Endodermal cell (in vitro differentiated cells): Measurements from ENCODE around the gene GRID1. TPM values are rescaled to one million over a fixed set of nuclear protein-coding genes. Genes with fewer than 3 reads are reported as not detected.

ENCODE experiments used
- DNase-seq: peaks from one replicate; pipeline ENCODE4 v3.0.0-alpha.2; 2017
- H3K27ac ChIP-seq: 2 replicates; pipeline ENCODE4 v1.5.1; 2013; ENCODE audit warnings: mild to moderate bottlenecking, low read depth, low read length, moderate library complexity
- H3K27me3 ChIP-seq: 2 replicates; pipeline ENCODE4 v1.6.1; 2013; ENCODE audit warnings: mild to moderate bottlenecking, low read length, moderate library complexity; ENCODE audit not compliant: insufficient read depth, control insufficient read depth, poor library complexity, severe bottlenecking
- H3K36me3 ChIP-seq: 2 replicates; pipeline ENCODE4 v1.7.0; 2013; ENCODE audit warnings: mild to moderate bottlenecking, low read length, moderate library complexity; ENCODE audit not compliant: control insufficient read depth, insufficient read depth
- H3K4me1 ChIP-seq: one replicate; pipeline ENCODE4 v1.7.0; 2013; ENCODE audit warnings: low read length; ENCODE audit not compliant: control insufficient read depth, insufficient read depth
- H3K4me3 ChIP-seq: 2 replicates; pipeline ENCODE4 v1.5.1; 2013; ENCODE audit warnings: mild to moderate bottlenecking, low read length, moderate library complexity
- H3K9ac ChIP-seq: 2 replicates; pipeline ENCODE4 v1.6.1; 2013; ENCODE audit warnings: mild to moderate bottlenecking, low read length, moderate library complexity; ENCODE audit not compliant: poor library complexity, severe bottlenecking; ENCODE audit errors: extremely low read depth
- H3K9me3 ChIP-seq: 2 replicates; pipeline ENCODE4 v1.6.1; 2013; ENCODE audit warnings: mild to moderate bottlenecking, low read length, moderate library complexity; ENCODE audit not compliant: control insufficient read depth
- H3K27ac Mint-ChIP-seq: 2 replicates; pipeline ENCODE4 v1.8.0; 2020; ENCODE audit warnings: mixed read lengths
- H3K27me3 Mint-ChIP-seq: 2 replicates; pipeline ENCODE4 v1.8.0; 2021; ENCODE audit warnings: mild to moderate bottlenecking, mixed read lengths; ENCODE audit not compliant: insufficient read depth
- H3K36me3 Mint-ChIP-seq: 2 replicates; pipeline ENCODE4 v1.8.0; 2020; ENCODE audit warnings: low read depth, mixed read lengths
- H3K4me1 Mint-ChIP-seq: 2 replicates; pipeline ENCODE4 v1.8.0; 2020; ENCODE audit warnings: mixed read lengths
- H3K4me3 Mint-ChIP-seq: 2 replicates; pipeline ENCODE4 v1.8.0; 2020; ENCODE audit warnings: mild to moderate bottlenecking, moderate library complexity, mixed read lengths
- H3K9me3 Mint-ChIP-seq: 2 replicates; pipeline ENCODE4 v1.8.0; 2020; ENCODE audit warnings: mild to moderate bottlenecking, mixed read lengths
- WGBS, 2 experiments: methylation state at CpG; one replicate each; pipeline versions ENCODE4 v1.1.5 to v1.1.7; 2013; ENCODE audit warnings: missing lambda C conversion rate in 2 of 2, mixed read lengths in 1 of 2; ENCODE audit not compliant: insufficient coverage in 1 of 2, insufficient read length in 1 of 2; 5-methylcytosine and 5-hydroxymethylcytosine counted together
- total RNA-seq, 2 donors: library from RNA; stranded (reverse); fragmentation: NEBNext Ultra II Directional in 1 of 2; extraction: Animal tissue kit (Norgen Biotek cat#: 25700) in 1 of 2; gene quantifications; 2 replicates in 1 of 2; 3 replicates in 1 of 2; pipeline ENCODE4 v1.2.1, GENCODE V29; 2021
- TF ChIP-seq, protein P1 (sequence below): fragments of 200-600 bp; sonication (generic); conservative IDR thresholded peaks from 2 replicates; pipeline ENCODE4 v1.5.0; 2021; ENCODE audit warnings: antibody characterized with exemption, mild to moderate bottlenecking

Gene GRID1
- total RNA-seq, 2 donors from 2014 or later, result 0.13 to 0.53 TPM

DNA sequence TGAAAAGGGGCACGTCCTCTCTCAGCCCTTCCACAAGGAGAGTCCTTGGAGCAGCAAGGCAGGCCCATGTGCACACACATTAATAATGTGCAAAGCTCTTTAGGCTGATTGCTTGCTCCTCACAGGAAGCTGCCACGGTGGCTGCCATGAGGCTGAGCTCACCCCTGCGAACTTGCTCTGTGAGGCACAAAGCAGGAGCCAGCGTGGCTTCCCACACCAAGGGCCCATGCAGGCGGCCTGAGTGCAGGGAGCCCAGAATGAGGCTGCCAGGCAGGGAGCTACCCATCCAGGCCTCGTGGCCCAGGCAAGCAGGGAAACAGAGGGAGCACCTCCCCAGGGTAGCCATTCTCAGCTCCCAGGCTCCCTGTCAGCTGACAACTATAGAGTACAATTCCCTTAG is 242.9 kb downstream of the GRID1 start:
- H3K9me3 ChIP-seq, result no peaks in the 10 kb centered on the region
- 42 to 73% methylated on average over 2 to 6 of the region's 6 CpGs for WGBS, 2 experiments
- no peak overlapping the region for H3K27ac ChIP-seq
- no peak overlapping the region for H3K27ac Mint-ChIP-seq
- H3K9me3 Mint-ChIP-seq, result no peaks in the 10 kb centered on the region
- H3K4me3 ChIP-seq, result no peak overlapping the region
- H3K36me3 Mint-ChIP-seq, result no peaks in the 10 kb centered on the region
- H3K4me1 ChIP-seq, result no peaks in the 10 kb centered on the region
- TF ChIP-seq, protein P1, sequence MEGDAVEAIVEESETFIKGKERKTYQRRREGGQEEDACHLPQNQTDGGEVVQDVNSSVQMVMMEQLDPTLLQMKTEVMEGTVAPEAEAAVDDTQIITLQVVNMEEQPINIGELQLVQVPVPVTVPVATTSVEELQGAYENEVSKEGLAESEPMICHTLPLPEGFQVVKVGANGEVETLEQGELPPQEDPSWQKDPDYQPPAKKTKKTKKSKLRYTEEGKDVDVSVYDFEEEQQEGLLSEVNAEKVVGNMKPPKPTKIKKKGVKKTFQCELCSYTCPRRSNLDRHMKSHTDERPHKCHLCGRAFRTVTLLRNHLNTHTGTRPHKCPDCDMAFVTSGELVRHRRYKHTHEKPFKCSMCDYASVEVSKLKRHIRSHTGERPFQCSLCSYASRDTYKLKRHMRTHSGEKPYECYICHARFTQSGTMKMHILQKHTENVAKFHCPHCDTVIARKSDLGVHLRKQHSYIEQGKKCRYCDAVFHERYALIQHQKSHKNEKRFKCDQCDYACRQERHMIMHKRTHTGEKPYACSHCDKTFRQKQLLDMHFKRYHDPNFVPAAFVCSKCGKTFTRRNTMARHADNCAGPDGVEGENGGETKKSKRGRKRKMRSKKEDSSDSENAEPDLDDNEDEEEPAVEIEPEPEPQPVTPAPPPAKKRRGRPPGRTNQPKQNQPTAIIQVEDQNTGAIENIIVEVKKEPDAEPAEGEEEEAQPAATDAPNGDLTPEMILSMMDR, result no peak
- no peaks in the 10 kb centered on the region for H3K36me3 ChIP-seq
- DNase-seq, result no peak
- no peaks in the 10 kb centered on the region for H3K27me3 Mint-ChIP-seq
- no peaks in the 10 kb centered on the region for H3K4me1 Mint-ChIP-seq
- no peak overlapping the region for H3K9ac ChIP-seq
- H3K4me3 Mint-ChIP-seq, result no peak overlapping the region
- peaks cover 5% of the 10 kb centered on the region for H3K27me3 ChIP-seq

DNA sequence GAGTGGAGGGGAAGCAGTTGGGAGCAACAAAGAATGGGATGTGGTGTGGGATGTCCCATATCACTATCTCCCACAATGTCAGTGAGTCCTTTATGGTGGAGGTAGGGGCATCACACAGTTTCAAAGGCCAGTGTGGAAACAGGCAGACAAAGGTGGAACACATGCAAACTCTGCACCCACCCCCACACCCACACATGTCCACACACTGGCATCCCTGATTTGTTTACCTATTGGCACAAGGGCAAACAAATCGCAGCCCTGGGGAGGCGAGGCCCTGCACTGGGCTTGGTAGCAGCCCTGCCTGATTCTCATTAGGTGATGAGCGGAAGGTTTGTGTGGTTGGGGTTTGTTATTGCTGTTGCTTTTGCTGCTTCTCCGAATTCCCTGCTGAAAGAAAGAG is 243.3 kb downstream of the GRID1 start:
- no peak overlapping the region for H3K9ac ChIP-seq
- no peaks in the 10 kb centered on the region for H3K9me3 ChIP-seq
- Mint-ChIP-seq H3K27ac (no peak overlapping the region), H3K9me3 (no peaks in the 10 kb centered on the region), H3K27me3 (no peaks in the 10 kb centered on the region), H3K4me1 (no peaks in the 10 kb centered on the region), H3K4me3 (no peak overlapping the region), H3K36me3 (no peaks in the 10 kb centered on the region)
- 89% methylated on average over 4 of the region's 4 CpGs; no CpG with 5 or more reads in 1 of the 2 experiments for WGBS, 2 experiments
- no peaks in the 10 kb centered on the region for H3K4me1 ChIP-seq
- no peaks in the 10 kb centered on the region for H3K36me3 ChIP-seq
- TF ChIP-seq, protein P1, result no peak
- no peak overlapping the region for H3K27ac ChIP-seq
- H3K27me3 ChIP-seq, result peaks cover 5% of the 10 kb centered on the region
- no peak for DNase-seq
- H3K4me3 ChIP-seq, result no peak overlapping the region

DNA sequence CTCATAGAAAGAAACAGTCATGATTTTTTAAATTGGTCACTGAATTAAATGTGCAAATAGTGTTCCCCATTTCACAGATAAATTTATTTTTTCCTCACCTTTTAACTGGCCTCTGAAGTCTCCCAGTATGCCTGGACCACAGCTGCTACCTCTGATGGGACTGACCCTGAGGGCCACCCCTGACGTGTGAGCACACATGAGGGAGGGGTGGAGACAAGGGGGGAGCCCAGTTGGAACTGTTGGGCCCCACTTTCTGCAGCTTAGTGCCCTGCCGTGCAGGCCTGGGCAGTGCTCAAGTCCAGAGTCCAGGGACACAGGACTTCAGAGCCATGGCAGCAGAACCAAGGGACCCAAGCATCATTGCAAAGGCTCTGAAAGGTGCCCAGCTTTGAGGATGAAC is 243.9 kb downstream of the GRID1 start:
- Histone ChIP-seq H3K36me3 (no peaks in the 10 kb centered on the region), H3K27me3 (peaks cover 5% of the 10 kb centered on the region), H3K4me1 (no peaks in the 10 kb centered on the region), H3K9ac (no peak overlapping the region), H3K4me3 (no peak overlapping the region), H3K27ac (no peak overlapping the region), H3K9me3 (no peaks in the 10 kb centered on the region)
- TF ChIP-seq, protein P1, result no peak
- no peaks in the 10 kb centered on the region for H3K27me3 Mint-ChIP-seq
- 86 to 100% methylated on average over 1 to 2 of the region's 2 CpGs for WGBS, 2 experiments
- DNase-seq, result no peak
- no peaks in the 10 kb centered on the region for H3K9me3 Mint-ChIP-seq
- no peak overlapping the region for H3K27ac Mint-ChIP-seq
- H3K4me3 Mint-ChIP-seq, result no peak overlapping the region
- H3K4me1 Mint-ChIP-seq, result no peaks in the 10 kb centered on the region
- no peaks in the 10 kb centered on the region for H3K36me3 Mint-ChIP-seq
